Osteoblast (primary cell): ENCODE data around the gene NALF2. TPM values are rescaled to one million over a fixed set of nuclear protein-coding genes. Genes with fewer than 3 reads are reported as not detected.

Experiments used
- DNase-seq: peaks from one replicate; pipeline ENCODE4 v3.0.0; 2011; ENCODE audit warnings: low spot score, mixed read lengths; ENCODE audit not compliant: insufficient read length; ENCODE audit errors: missing footprints
- H2AFZ ChIP-seq: 2 replicates; pipeline ENCODE4 v1.6.0; 2011; ENCODE audit warnings: mild to moderate bottlenecking, low read length
- H3K27ac ChIP-seq: 2 replicates; pipeline ENCODE4 v1.5.1; 2011; ENCODE audit warnings: mild to moderate bottlenecking, low read depth, low read length, moderate library complexity
- H3K27me3 ChIP-seq: 2 replicates; pipeline ENCODE4 v1.6.0; 2012; ENCODE audit warnings: mild to moderate bottlenecking, control low read depth, inconsistent platforms, low read length, moderate library complexity; ENCODE audit not compliant: insufficient read depth
- H3K36me3 ChIP-seq: 2 replicates; pipeline ENCODE4 v1.5.1; 2011; ENCODE audit warnings: mild to moderate bottlenecking, low read length, control low read depth, moderate library complexity; ENCODE audit not compliant: insufficient read depth
- H3K4me1 ChIP-seq: 2 replicates; pipeline ENCODE4 v1.5.1; 2011; ENCODE audit warnings: mild to moderate bottlenecking, low read length, control low read depth, moderate library complexity; ENCODE audit not compliant: insufficient read depth
- H3K4me2 ChIP-seq: 2 replicates; pipeline ENCODE4 v1.6.0; 2011; ENCODE audit warnings: mild to moderate bottlenecking, low read length; ENCODE audit not compliant: insufficient read depth
- H3K4me3 ChIP-seq: fragments of 200-600 bp; sonication (generic); 3 replicates; pipeline ENCODE4 v1.5.1; 2012; ENCODE audit warnings: mild to moderate bottlenecking, low read length, inconsistent platforms; ENCODE audit not compliant: insufficient read depth
- H3K79me2 ChIP-seq: 2 replicates; pipeline ENCODE4 v1.6.0; 2012; ENCODE audit warnings: mild to moderate bottlenecking, low read length, control low read depth, inconsistent platforms; ENCODE audit not compliant: insufficient read depth
- H3K9me3 ChIP-seq: 2 replicates; pipeline ENCODE4 v1.5.1; 2011; ENCODE audit warnings: low read depth, low read length, control low read depth
- H4K20me1 ChIP-seq: 2 replicates; pipeline ENCODE4 v1.6.0; 2012; ENCODE audit warnings: mild to moderate bottlenecking, low read length, control low read depth; ENCODE audit not compliant: insufficient read depth
- total RNA-seq: library from RNA; depleted of rRNA; stranded (reverse); fragments of >200 nt; gene quantifications from 2 replicates; pipeline ENCODE4 v1.2.3, GENCODE V29; 2012
- TF ChIP-seq, protein P1 (sequence below): IDR thresholded peaks from 2 replicates; pipeline ENCODE4 v1.5.1; 2011; ENCODE audit warnings: mild to moderate bottlenecking, low read depth, low read length, moderate library complexity; ENCODE audit errors: extremely low read depth

The NALF2 gene
- total RNA-seq, 1 donor: not detected

DNA sequence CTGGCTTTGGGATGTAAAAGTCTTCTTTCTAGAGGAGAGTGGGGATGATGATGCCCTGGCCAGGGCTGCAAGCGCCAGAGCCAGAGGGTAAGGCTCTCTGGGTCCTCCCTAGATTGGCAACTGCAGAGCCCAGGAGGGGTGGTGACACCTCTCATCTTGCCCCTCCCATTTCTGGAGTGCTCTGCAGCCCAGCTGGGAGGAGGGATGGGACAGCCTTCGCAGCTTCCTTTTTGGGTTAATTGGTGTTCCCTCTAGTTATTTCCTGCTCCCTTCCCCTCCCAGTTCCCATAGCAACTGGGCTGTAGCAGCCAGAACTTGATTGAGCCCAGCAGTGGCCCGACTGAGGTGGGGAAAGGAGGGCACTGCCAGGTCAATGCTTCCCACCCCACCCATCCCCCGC lies 19.2 kb downstream of the NALF2 start:
- TF ChIP-seq, protein P1, sequence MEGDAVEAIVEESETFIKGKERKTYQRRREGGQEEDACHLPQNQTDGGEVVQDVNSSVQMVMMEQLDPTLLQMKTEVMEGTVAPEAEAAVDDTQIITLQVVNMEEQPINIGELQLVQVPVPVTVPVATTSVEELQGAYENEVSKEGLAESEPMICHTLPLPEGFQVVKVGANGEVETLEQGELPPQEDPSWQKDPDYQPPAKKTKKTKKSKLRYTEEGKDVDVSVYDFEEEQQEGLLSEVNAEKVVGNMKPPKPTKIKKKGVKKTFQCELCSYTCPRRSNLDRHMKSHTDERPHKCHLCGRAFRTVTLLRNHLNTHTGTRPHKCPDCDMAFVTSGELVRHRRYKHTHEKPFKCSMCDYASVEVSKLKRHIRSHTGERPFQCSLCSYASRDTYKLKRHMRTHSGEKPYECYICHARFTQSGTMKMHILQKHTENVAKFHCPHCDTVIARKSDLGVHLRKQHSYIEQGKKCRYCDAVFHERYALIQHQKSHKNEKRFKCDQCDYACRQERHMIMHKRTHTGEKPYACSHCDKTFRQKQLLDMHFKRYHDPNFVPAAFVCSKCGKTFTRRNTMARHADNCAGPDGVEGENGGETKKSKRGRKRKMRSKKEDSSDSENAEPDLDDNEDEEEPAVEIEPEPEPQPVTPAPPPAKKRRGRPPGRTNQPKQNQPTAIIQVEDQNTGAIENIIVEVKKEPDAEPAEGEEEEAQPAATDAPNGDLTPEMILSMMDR: no peak
- Histone ChIP-seq H4K20me1 (no peaks in the 10 kb centered on the region), H2AFZ (no peak overlapping the region), H3K9me3 (no peaks in the 10 kb centered on the region), H3K4me1 (no peaks in the 10 kb centered on the region), H3K27me3 (peaks cover 21% of the 10 kb centered on the region), H3K79me2 (no peaks in the 10 kb centered on the region), H3K36me3 (no peaks in the 10 kb centered on the region), H3K27ac (no peak overlapping the region), H3K4me3 (no peak overlapping the region), H3K4me2 (no peak overlapping the region)
- DNase-seq: no peak

DNA sequence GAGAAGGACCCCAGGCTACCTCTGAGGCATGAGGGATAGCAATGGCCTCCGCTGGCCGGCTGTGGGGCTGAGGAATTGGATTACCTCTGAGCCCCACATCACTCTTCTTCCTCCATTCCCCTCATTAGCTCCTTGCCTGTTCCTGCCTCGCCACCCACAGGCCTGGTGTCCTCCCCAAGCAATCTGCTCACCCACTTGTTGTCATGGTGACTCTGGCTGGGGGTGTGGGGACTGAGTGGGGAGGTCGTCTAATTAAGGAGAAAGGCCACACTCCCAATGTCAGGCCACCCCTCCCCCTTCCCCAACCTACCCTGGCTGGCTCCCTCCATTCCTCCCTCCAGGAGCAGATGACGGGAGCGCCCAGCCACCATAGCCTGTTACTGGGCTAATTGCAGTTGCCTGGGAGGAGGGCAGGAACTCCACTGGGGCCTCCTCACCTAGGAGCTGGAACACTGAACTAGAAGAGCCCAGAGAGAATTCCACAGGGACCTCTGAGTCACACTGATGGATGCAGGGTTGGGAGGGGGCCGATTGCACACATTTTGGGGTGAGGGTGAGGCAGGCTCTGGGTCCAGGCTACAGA lies 20.7 kb downstream of the NALF2 start:
- TF ChIP-seq, protein P1: no peak
- no peaks in the 10 kb centered on the region for H3K79me2 ChIP-seq
- H3K9me3 ChIP-seq: no peaks in the 10 kb centered on the region
- no peak overlapping the region for H3K27ac ChIP-seq
- no peak overlapping the region for H2AFZ ChIP-seq
- no peak overlapping the region for H3K4me3 ChIP-seq
- no peaks in the 10 kb centered on the region for H3K4me1 ChIP-seq
- H3K4me2 ChIP-seq: no peak overlapping the region
- DNase-seq: no peak
- H4K20me1 ChIP-seq: no peaks in the 10 kb centered on the region
- no peaks in the 10 kb centered on the region for H3K36me3 ChIP-seq
- H3K27me3 ChIP-seq: peaks cover 21% of the 10 kb centered on the region

DNA sequence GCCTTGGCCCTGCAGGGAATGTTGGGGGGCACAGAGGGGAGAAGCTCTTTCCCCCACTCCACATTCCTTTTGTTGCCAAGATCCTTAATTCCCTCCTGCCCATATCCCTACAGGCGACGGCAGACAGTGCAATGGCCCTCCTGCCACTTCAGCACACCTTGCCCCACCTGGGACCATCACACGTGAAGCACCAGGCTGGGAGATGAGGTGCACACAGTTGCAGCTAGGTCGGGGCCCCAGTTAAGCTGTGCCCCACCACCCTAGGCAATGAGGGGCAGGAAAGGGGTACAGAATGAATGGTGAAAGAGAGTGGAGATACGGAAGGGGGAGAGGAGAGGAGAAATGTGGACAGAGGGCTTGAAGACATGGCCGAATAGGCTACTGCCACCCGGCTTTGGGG lies 26.2 kb downstream of the NALF2 start:
- H3K79me2 ChIP-seq: no peaks in the 10 kb centered on the region
- no peak overlapping the region for H3K27ac ChIP-seq
- TF ChIP-seq, protein P1: no peak
- no peaks in the 10 kb centered on the region for H3K4me1 ChIP-seq
- no peaks in the 10 kb centered on the region for H4K20me1 ChIP-seq
- no peak overlapping the region for H2AFZ ChIP-seq
- no peak for DNase-seq
- H3K36me3 ChIP-seq: no peaks in the 10 kb centered on the region
- H3K4me3 ChIP-seq: no peak overlapping the region
- H3K4me2 ChIP-seq: no peak overlapping the region
- H3K27me3 ChIP-seq: peaks cover 8% of the 10 kb centered on the region
- no peaks in the 10 kb centered on the region for H3K9me3 ChIP-seq

DNA sequence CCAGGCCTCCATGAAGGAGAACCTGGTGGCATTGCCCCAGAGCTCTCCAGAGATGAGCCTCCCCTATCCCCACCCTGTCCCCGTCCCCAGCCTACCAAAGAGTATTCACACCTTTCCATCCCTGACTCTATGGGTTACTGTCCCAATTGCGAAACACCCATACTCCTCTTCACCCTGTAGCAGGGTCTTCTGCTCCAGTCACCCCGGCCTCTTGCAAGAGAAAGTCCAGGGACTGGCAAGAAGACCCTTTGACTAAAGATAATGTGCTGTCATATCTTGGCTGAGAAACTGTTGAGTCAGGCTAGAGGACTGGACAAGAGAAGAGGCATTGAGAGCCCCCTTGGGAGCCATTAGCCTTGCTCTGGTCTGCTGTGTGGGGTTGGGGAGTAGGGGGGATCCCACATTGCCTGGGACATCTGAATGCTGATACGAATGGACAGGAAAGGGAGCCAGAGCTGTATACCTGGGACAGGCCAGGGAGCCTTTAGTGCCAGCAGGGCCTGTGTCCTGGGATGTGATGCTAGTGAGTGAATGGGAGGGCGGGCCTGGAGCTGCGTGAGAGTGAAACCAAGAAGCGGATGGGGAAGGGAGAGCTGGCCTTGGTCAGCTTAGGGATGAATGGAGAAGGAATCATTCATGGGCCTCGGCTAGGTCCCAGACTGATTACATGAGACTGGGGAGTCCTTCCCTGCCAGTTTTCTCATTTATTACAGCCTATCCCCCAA lies 27.1 kb downstream of the NALF2 start:
- TF ChIP-seq, protein P1: no peak
- H3K9me3 ChIP-seq: no peaks in the 10 kb centered on the region
- peak; percentile 76 for DNase-seq
- H4K20me1 ChIP-seq: no peaks in the 10 kb centered on the region
- H2AFZ ChIP-seq: no peak overlapping the region
- H3K4me3 ChIP-seq: no peak overlapping the region
- H3K36me3 ChIP-seq: no peaks in the 10 kb centered on the region
- no peaks in the 10 kb centered on the region for H3K4me1 ChIP-seq
- no peak overlapping the region for H3K27ac ChIP-seq
- no peaks in the 10 kb centered on the region for H3K79me2 ChIP-seq
- no peak overlapping the region for H3K4me2 ChIP-seq
- peaks cover 11% of the 10 kb centered on the region for H3K27me3 ChIP-seq
